Measurements from ENCODE around the gene ARMS2.

DNA sequence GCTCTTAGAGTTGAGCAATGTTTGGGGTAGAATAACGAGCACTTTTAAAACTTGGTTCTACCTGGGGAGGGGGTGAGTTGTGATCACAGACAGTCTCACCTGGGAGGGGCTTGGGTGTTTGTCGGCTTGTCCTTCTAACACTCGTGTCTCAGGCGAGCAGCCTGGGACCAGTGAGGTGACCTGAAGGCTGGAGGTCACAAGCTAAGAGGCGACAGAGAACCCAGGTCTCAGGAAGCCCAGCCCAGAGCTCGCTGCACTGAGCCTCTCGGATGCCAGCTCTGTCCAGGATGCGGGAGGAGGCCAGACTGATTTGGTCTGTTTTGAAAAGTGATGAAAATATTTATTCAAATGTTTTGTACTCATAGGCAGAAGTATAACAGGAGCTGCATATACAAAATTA, 18.7 kb downstream of the ARMS2 start:
- TF ChIP-seq, protein P1, sequence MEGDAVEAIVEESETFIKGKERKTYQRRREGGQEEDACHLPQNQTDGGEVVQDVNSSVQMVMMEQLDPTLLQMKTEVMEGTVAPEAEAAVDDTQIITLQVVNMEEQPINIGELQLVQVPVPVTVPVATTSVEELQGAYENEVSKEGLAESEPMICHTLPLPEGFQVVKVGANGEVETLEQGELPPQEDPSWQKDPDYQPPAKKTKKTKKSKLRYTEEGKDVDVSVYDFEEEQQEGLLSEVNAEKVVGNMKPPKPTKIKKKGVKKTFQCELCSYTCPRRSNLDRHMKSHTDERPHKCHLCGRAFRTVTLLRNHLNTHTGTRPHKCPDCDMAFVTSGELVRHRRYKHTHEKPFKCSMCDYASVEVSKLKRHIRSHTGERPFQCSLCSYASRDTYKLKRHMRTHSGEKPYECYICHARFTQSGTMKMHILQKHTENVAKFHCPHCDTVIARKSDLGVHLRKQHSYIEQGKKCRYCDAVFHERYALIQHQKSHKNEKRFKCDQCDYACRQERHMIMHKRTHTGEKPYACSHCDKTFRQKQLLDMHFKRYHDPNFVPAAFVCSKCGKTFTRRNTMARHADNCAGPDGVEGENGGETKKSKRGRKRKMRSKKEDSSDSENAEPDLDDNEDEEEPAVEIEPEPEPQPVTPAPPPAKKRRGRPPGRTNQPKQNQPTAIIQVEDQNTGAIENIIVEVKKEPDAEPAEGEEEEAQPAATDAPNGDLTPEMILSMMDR (CRISPR knock-in tag; IDR thresholded peaks at IDR 0.05), result no peak
- TF ChIP-seq ZNF724P (CRISPR knock-in tag; IDR thresholded peaks at IDR 0.05; ENCODE audit: borderline replicate concordance) (no peak), PAXIP1 (CRISPR knock-in tag; conservative IDR thresholded peaks at IDR 0.05) (no peak), PHF8 (CRISPR knock-in tag; IDR thresholded peaks at IDR 0.05) (no peak), MTA3 (CRISPR knock-in tag; IDR thresholded peaks at IDR 0.05) (no peak), ZNF556 (CRISPR knock-in tag; IDR thresholded peaks at IDR 0.05; ENCODE audit: borderline replicate concordance) (no peak), ZNF558 (CRISPR knock-in tag; IDR thresholded peaks at IDR 0.05; ENCODE audit: borderline replicate concordance) (no peak), ZNF282 (IDR thresholded peaks at IDR 0.05; ENCODE audit: partially characterized antibody) (no peak), RERE (CRISPR knock-in tag; IDR thresholded peaks at IDR 0.05; ENCODE audit: low read depth) (no peak)
- TF ChIP-seq, protein P2, sequence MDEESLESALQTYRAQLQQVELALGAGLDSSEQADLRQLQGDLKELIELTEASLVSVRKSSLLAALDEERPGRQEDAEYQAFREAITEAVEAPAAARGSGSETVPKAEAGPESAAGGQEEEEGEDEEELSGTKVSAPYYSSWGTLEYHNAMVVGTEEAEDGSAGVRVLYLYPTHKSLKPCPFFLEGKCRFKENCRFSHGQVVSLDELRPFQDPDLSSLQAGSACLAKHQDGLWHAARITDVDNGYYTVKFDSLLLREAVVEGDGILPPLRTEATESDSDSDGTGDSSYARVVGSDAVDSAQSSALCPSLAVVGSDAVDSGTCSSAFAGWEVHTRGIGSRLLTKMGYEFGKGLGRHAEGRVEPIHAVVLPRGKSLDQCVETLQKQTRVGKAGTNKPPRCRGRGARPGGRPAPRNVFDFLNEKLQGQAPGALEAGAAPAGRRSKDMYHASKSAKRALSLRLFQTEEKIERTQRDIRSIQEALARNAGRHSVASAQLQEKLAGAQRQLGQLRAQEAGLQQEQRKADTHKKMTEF (CRISPR knock-in tag; IDR thresholded peaks at IDR 0.05), result no peak

Data from HepG2 (cell line).